PFSK-1 (cell line): ENCODE results near the gene G0S2.

ENCODE experiments used
- FOXP2 ChIP-seq: optimal IDR thresholded peaks from 2 replicates; pipeline ENCODE3; 2011; ENCODE audit warnings: borderline replicate concordance, control low read depth, inconsistent platforms; ENCODE audit not compliant: insufficient read depth; ENCODE audit errors: extremely low read length, extremely low read depth
- POLR2AphosphoS5 ChIP-seq: IDR thresholded peaks from 2 replicates; pipeline ENCODE4 v1.6.1; 2012; ENCODE audit warnings: low read depth, mild to moderate bottlenecking, control low read depth, low read length, moderate library complexity
- SIN3A ChIP-seq: IDR thresholded peaks from 2 replicates; pipeline ENCODE4 v1.6.1; 2012; ENCODE audit warnings: mild to moderate bottlenecking, low read length, moderate library complexity, borderline replicate concordance; ENCODE audit not compliant: insufficient read depth
- TAF1 ChIP-seq: IDR thresholded peaks from 2 replicates; pipeline ENCODE4 v1.6.1; 2012; ENCODE audit warnings: low read length, control low read depth, borderline replicate concordance; ENCODE audit not compliant: insufficient read depth
- TF ChIP-seq, protein P1 (sequence below), 2 experiments: IDR thresholded peaks; 2 replicates each; pipeline versions ENCODE4 v1.6.1 to v1.8.0; 2011 to 2012; ENCODE audit warnings: low read depth in 2 of 2, low read length in 2 of 2, control low read depth in 1 of 2, inconsistent platforms in 1 of 2, mild to moderate bottlenecking in 1 of 2, moderate library complexity in 1 of 2; ENCODE audit not compliant: insufficient read depth in 1 of 2

The G0S2 gene

DNA sequence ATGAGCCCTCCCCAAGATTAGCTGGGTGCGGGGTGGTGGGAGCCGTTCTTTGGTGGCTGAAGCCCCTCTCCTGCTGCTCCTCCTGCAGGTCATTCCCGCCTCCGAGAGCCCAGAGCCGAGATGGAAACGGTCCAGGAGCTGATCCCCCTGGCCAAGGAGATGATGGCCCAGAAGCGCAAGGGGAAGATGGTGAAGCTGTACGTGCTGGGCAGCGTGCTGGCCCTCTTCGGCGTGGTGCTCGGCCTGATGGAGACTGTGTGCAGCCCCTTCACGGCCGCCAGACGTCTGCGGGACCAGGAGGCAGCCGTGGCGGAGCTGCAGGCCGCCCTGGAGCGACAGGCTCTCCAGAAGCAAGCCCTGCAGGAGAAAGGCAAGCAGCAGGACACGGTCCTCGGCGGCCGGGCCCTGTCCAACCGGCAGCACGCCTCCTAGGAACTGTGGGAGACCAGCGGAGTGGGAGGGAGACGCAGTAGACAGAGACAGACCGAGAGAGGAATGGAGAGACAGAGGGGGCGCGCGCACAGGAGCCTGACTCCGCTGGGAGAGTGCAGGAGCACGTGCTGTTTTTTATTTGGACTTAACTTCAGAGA lies 448 bp downstream of the G0S2 start:
- TF ChIP-seq POLR2AphosphoS5, result no peak
- TF ChIP-seq, protein P1, sequence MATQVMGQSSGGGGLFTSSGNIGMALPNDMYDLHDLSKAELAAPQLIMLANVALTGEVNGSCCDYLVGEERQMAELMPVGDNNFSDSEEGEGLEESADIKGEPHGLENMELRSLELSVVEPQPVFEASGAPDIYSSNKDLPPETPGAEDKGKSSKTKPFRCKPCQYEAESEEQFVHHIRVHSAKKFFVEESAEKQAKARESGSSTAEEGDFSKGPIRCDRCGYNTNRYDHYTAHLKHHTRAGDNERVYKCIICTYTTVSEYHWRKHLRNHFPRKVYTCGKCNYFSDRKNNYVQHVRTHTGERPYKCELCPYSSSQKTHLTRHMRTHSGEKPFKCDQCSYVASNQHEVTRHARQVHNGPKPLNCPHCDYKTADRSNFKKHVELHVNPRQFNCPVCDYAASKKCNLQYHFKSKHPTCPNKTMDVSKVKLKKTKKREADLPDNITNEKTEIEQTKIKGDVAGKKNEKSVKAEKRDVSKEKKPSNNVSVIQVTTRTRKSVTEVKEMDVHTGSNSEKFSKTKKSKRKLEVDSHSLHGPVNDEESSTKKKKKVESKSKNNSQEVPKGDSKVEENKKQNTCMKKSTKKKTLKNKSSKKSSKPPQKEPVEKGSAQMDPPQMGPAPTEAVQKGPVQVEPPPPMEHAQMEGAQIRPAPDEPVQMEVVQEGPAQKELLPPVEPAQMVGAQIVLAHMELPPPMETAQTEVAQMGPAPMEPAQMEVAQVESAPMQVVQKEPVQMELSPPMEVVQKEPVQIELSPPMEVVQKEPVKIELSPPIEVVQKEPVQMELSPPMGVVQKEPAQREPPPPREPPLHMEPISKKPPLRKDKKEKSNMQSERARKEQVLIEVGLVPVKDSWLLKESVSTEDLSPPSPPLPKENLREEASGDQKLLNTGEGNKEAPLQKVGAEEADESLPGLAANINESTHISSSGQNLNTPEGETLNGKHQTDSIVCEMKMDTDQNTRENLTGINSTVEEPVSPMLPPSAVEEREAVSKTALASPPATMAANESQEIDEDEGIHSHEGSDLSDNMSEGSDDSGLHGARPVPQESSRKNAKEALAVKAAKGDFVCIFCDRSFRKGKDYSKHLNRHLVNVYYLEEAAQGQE (IDR thresholded peaks at IDR 0.05; ENCODE audit: insufficient read depth in 1 of 2, low read depth in 2 of 2, low read length in 2 of 2), result no peak
- TF ChIP-seq TAF1, result no peak
- TF ChIP-seq SIN3A, result no peak
- TF ChIP-seq FOXP2, result no peak

DNA sequence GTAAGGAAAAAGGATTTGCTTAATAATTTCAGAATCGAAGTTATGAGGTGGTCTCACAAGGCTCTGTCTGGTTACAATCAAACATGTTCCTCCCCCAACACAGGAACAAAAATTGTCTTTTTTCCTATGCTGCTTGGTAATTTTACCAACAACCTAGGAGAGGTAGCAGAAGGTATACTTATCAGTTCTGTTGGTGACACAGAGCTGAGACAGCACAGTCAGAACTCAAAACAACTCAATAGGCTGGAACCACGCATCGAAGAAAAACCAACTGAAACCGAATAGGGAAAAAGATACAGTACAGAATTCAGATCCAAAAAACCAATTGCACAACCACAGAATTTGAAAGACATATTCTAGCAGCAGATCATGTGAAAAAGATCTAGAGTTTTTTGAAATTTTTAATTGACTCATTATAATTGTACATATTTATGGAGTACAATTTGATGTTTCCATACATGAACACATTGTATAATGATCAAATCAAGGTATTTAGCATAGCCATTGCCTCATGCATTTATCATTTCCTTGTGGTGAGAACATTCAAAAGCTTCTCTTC lies 3.8 kb downstream of the G0S2 start:
- TF ChIP-seq FOXP2 (no peak), SIN3A (no peak), POLR2AphosphoS5 (no peak), TAF1 (no peak)
- TF ChIP-seq, protein P1 (IDR thresholded peaks at IDR 0.05; ENCODE audit: insufficient read depth in 1 of 2, low read depth in 2 of 2, low read length in 2 of 2), result no peak

DNA sequence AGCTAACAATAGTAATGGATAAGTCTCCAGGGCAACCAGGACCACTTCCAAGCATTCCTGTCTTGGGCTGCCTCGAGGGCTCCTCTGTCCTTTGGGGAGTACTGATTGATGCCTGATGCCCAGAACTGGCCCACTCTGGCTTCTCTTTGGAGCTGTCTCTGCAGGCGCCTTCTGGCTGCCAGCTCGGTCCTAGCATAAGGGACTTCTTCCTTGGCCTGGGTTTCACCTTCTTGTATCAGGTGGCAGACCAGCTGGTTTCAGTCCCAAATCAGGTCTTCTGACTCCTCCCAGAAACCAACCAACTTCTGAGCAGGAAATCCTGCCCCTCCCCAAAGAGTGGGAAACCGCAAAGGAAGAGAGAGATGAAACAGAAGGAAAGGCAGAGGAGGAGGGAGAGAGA lies 10.6 kb downstream of the G0S2 start:
- TF ChIP-seq FOXP2, result no peak
- no peak for TF ChIP-seq POLR2AphosphoS5
- TF ChIP-seq SIN3A, result no peak
- TF ChIP-seq TAF1, result no peak
- TF ChIP-seq, protein P1 (IDR thresholded peaks at IDR 0.05; ENCODE audit: insufficient read depth in 1 of 2, low read depth in 2 of 2, low read length in 2 of 2), result no peak

DNA sequence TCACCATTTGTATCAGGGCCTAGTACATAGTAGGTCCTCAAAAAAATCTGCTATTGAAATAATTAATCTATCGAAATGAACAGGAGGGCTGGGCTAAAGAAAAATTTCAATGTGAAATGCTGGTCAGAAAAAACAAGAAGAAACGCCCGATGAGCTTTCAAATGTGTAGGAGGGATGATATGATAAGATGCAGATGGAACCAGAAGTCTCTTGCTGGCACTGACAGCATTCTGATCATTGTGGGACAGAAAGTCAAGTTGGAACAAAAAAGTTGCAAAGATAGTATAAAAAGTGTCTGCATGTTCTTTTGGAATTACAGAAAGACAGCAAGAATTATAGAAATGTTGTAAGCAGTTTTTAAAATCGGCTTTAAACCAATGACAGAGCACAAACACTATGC lies 11.1 kb downstream of the G0S2 start:
- no peak for TF ChIP-seq FOXP2
- TF ChIP-seq TAF1, result no peak
- TF ChIP-seq, protein P1 (IDR thresholded peaks at IDR 0.05; ENCODE audit: insufficient read depth in 1 of 2, low read depth in 2 of 2, low read length in 2 of 2), result no peak
- no peak for TF ChIP-seq SIN3A
- no peak for TF ChIP-seq POLR2AphosphoS5
